Ascending aorta (tissue), 2 donors: ENCODE measurements around the gene WDFY3. TPM values are rescaled to one million over a fixed set of nuclear protein-coding genes. Genes with fewer than 3 reads are reported as not detected.

Experiments
- DNase-seq, 2 donors: peaks; one replicate each; pipeline ENCODE4 v3.0.0-alpha.2; 2019; ENCODE audit warnings: low spot score in 2 of 2
- H3K27ac ChIP-seq, 2 donors: fragments of 200-600 bp; sonication (generic); one replicate each; pipeline ENCODE4 v1.5.1; 2016 to 2017; ENCODE audit warnings: mild to moderate bottlenecking in 1 of 2
- H3K27me3 ChIP-seq: fragments of 200-600 bp; sonication (generic); one replicate; pipeline ENCODE4 v1.5.1; 2017
- H3K36me3 ChIP-seq, 2 donors: fragments of 200-600 bp; sonication (generic); one replicate each; pipeline ENCODE4 v1.5.1; 2016
- H3K4me1 ChIP-seq, 2 donors: fragments of 200-600 bp; sonication (generic); one replicate each; pipeline ENCODE4 v1.5.1; 2016 to 2017; ENCODE audit warnings: mild to moderate bottlenecking in 1 of 2
- H3K4me3 ChIP-seq, 2 donors: fragments of 200-600 bp; sonication (generic); one replicate each; pipeline ENCODE4 v1.5.1; 2016 to 2017; ENCODE audit warnings: mild to moderate bottlenecking in 1 of 2
- H3K9me3 ChIP-seq, 2 donors: fragments of 200-600 bp; sonication (generic); one replicate each; pipeline ENCODE4 v1.5.1; 2016
- intact Hi-C: fragments of 100-400 bp; cut with DNase I; formaldehyde crosslinking; loops from one replicate; pipeline ENCODE4 v1.15.1; 2023
- total RNA-seq: library from RNA; depleted of rRNA; stranded (reverse); fragments of >200 nt; gene quantifications from one replicate; pipeline ENCODE4 v1.1.0, GENCODE V29; 2016
- TF ChIP-seq, protein P1 (sequence below), 3 experiments: fragments of 200-600 bp in 2 of 3; fragments of 450-650 bp in 1 of 3; sonication (generic) in 2 of 3; IDR thresholded peaks; one replicate each; pipeline ENCODE4 v1.5.1; 2016 to 2019; ENCODE audit warnings: antibody characterized with exemption in 3 of 3, mild to moderate bottlenecking in 1 of 3, moderate library complexity in 1 of 3

WDFY3 gene
- total RNA-seq, 1 donor from 2014 or later: 30.2 TPM

DNA sequence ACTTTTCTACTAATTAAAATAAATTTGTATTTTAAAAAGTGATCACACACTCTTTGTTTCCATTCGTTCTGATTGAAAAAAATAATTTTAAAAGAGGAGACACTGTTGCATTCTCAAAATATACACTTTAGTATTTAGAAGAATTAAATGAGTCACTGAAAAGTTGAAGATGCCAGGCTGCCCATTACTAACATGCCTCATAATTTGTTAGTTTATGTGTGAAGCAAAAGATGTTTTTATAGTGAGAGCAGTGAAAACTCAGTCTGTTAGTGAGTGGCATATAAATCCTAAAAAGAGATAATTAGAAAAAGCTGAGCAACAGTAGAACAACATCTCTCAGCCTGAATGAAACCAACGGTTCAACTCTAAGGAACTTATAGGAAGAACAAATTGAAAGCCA, 240.1 kb downstream of the WDFY3 start:
- no peaks in the 10 kb centered on the region for H3K4me1 ChIP-seq
- no peaks in the 10 kb centered on the region for H3K27me3 ChIP-seq
- no peak for DNase-seq
- no peak overlapping the region for H3K4me3 ChIP-seq
- TF ChIP-seq, protein P1, sequence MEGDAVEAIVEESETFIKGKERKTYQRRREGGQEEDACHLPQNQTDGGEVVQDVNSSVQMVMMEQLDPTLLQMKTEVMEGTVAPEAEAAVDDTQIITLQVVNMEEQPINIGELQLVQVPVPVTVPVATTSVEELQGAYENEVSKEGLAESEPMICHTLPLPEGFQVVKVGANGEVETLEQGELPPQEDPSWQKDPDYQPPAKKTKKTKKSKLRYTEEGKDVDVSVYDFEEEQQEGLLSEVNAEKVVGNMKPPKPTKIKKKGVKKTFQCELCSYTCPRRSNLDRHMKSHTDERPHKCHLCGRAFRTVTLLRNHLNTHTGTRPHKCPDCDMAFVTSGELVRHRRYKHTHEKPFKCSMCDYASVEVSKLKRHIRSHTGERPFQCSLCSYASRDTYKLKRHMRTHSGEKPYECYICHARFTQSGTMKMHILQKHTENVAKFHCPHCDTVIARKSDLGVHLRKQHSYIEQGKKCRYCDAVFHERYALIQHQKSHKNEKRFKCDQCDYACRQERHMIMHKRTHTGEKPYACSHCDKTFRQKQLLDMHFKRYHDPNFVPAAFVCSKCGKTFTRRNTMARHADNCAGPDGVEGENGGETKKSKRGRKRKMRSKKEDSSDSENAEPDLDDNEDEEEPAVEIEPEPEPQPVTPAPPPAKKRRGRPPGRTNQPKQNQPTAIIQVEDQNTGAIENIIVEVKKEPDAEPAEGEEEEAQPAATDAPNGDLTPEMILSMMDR (IDR thresholded peaks at IDR 0.05): no peak
- no peaks in the 10 kb centered on the region for H3K9me3 ChIP-seq
- no peak overlapping the region for H3K27ac ChIP-seq
- intact Hi-C loops: no loop called here
- peaks cover 13 to 33% of the 10 kb centered on the region in 2 donors for H3K36me3 ChIP-seq

DNA sequence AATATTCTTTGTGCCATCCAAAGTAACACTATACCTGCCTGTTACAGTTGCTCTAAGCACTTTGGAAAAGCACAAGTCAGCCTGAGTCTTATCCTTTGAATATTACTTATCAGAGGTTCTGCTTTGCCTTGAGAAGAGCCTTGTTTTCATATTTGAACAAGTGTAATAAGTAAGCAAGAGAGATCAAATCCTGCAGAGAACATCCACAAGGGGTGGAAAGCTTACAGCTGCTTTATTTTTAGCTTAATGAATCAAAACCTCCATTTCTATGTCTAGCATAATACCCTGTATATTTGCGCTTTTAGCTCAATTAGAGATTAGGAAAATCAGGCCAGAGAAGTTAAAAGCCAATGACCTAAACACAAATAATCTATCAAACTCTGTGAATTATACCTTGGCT, 243.8 kb downstream of the WDFY3 start:
- TF ChIP-seq, protein P1 (IDR thresholded peaks at IDR 0.05): no peak
- intact Hi-C loops: no loop called here
- Histone ChIP-seq H3K36me3 (peaks cover 25 to 54% of the 10 kb centered on the region in 2 donors), H3K27me3 (no peaks in the 10 kb centered on the region), H3K27ac (no peak overlapping the region), H3K9me3 (no peaks in the 10 kb centered on the region), H3K4me1 (no peaks in the 10 kb centered on the region), H3K4me3 (no peak overlapping the region)
- no peak for DNase-seq

DNA sequence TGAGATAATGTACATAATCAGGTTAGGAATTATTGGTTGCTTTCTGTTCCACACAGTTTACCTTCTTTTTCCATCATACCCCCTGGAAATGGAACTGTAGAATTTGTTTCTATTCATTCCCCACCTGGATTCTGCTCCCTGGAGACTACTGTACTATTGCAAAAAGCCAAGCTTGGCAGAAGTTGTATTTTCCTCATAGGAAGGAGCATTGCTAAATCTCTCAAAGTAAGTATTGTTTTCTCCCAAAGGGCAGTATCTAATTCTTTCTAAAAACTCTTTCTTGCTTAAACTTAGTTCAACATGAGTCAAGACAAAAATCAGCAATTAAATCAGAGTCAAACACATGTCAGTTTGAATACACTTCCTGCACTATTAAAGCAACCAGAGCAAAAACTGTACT, 247.4 kb downstream of the WDFY3 start:
- Histone ChIP-seq H3K27ac (no peak overlapping the region), H3K27me3 (no peaks in the 10 kb centered on the region)
- intact Hi-C loops: no loop called here

DNA sequence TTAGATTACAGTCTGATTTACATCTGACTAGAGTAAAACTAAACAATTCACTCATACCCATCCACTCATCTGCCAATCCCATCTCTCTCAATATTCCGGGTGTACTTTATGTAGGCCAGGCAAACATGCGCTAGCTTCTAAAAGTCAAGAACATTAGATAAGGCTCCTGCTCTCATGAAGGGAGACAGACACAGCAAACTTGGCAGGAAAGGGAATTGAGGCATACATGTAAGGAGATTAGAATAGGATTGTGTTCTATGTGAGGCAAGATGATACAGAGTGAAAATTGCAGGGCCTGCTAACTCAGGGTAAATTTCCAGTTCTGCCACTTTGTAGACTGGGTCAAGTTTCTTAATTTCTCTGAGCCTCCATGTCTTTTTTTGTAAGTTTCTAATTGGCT, 247.8 kb downstream of the WDFY3 start:
- Histone ChIP-seq H3K4me1 (no peaks in the 10 kb centered on the region), H3K4me3 (no peak overlapping the region), H3K36me3 (peaks cover 45 to 81% of the 10 kb centered on the region in 2 donors), H3K27me3 (no peaks in the 10 kb centered on the region), H3K27ac (no peak overlapping the region), H3K9me3 (no peaks in the 10 kb centered on the region)
- TF ChIP-seq, protein P1 (IDR thresholded peaks at IDR 0.05): no peak
- DNase-seq: no peak
- intact Hi-C loops: no loop called here

More for the DNA sequence above, 247.4 kb downstream of the WDFY3 start:
- DNase-seq: no peak
- no peaks in the 10 kb centered on the region for H3K4me1 ChIP-seq
- H3K9me3 ChIP-seq: no peaks in the 10 kb centered on the region
- H3K4me3 ChIP-seq: no peak overlapping the region
- TF ChIP-seq, protein P1 (IDR thresholded peaks at IDR 0.05): no peak
- H3K36me3 ChIP-seq: peaks cover 40 to 79% of the 10 kb centered on the region in 2 donors

DNA sequence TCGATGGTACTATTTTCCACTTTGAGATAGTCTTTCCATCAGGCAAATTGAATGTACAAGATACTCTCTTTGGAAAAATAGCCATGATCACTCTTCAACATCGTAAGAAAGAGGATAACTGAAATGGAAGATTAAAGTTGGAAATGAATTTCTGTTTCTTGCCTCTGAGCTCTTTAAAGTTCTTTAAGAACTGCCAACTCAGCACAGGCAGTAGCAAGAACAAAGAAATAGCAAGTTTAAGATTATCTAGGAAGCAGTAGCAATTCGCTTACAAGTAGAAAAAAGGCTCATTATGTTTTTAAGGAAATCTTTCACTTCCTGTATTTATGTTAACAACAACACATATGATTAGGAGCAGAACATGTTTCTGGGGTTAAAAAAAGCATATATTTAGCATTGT, 255.9 kb downstream of the WDFY3 start:
- TF ChIP-seq, protein P1 (IDR thresholded peaks at IDR 0.05): no peak

More for the DNA sequence above, 255.9 kb downstream of the WDFY3 start:
- Histone ChIP-seq H3K27me3 (no peaks in the 10 kb centered on the region), H3K9me3 (no peaks in the 10 kb centered on the region), H3K27ac (no peak overlapping the region), H3K4me3 (no peak overlapping the region), H3K36me3 (peaks cover 62 to 96% of the 10 kb centered on the region in 2 donors), H3K4me1 (no peaks in the 10 kb centered on the region)
- no peak for DNase-seq
- intact Hi-C loops: no loop called here
